Mucosa of stomach (tissue), 1 donor: Measurements from ENCODE around the gene GJC1.
"Not testable (repeated sequence)": the region's sequence is repeated elsewhere in the genome, so short reads cannot be mapped to it uniquely, and the experiment has no call there.

Experiments
- H3K27me3 ChIP-seq: one replicate; pipeline ENCODE4 v1.7.0; 2013; ENCODE audit warnings: mild to moderate bottlenecking, low read length; ENCODE audit not compliant: control insufficient read depth, insufficient read depth
- H3K36me3 ChIP-seq: one replicate; pipeline ENCODE4 v1.7.0; 2013; ENCODE audit warnings: low read length; ENCODE audit not compliant: control insufficient read depth, insufficient read depth
- H3K4me1 ChIP-seq: one replicate; pipeline ENCODE4 v1.7.0; 2013; ENCODE audit warnings: mild to moderate bottlenecking, low read length; ENCODE audit not compliant: control insufficient read depth, insufficient read depth
- H3K4me3 ChIP-seq: one replicate; pipeline ENCODE4 v1.7.0; 2013; ENCODE audit warnings: low read length
- H3K9ac ChIP-seq: one replicate; pipeline ENCODE4 v1.7.0; 2013; ENCODE audit warnings: mild to moderate bottlenecking, low read length, moderate library complexity
- H3K9me3 ChIP-seq: one replicate; pipeline ENCODE4 v1.7.0; 2013; ENCODE audit warnings: mild to moderate bottlenecking, low read length, moderate library complexity; ENCODE audit not compliant: control insufficient read depth
- donor health status: Pancreatic carcinoma.

GJC1 gene

GRCh38 chr17:44759086-44759915, 70.8 kb downstream of the GJC1 start:
- H3K9me3 ChIP-seq, result no peaks in the 10 kb centered on the region
- peaks cover 6% of the 10 kb centered on the region for H3K4me1 ChIP-seq
- no peaks in the 10 kb centered on the region for H3K36me3 ChIP-seq
- no peak overlapping the region for H3K9ac ChIP-seq
- H3K27me3 ChIP-seq, result peaks cover 42% of the 10 kb centered on the region
- no peak overlapping the region for H3K4me3 ChIP-seq

- Histone ChIP-seq H3K9me3 (no peaks in the 10 kb centered on the region), H3K36me3 (no peaks in the 10 kb centered on the region), H3K9ac (no peak within 1 kb of the TSS), H3K4me1 (peaks cover 6% of the 10 kb centered on the region), H3K4me3 (no peak within 1 kb of the TSS), H3K27me3 (peaks cover 42% of the 10 kb centered on the region)
Measured at GRCh38 chr17:44758414-44759085, 71.5 kb downstream of the GJC1 start, which contains the start of gene ADAM11. ADAM11 (plus strand) TSS chr17:44758988; CDS start chr17:44759200, 212 bp downstream.

DNA sequence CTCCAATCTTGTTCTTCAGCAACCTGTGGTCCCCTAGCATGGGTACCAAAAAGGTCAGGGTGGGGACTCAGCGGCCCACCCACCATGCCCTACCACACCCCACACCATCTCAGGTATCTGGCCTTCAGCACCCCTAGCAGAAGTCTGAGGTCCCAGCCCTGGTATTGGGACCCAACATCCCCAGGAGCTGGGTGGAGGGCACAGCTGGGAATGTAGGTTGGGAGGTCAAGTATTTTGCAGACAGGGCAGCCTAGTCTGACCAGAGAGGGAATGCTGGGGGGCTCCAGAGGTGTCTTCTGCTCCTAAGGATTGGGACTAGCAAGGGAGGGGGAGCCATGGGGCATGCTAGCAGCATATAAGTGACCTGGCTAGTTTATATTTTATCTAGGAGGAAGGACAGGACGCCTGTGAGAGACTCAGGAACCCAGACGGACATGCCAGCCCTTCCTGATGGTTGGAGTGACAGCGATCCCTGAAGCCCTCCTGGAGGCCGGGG, 72.1 kb downstream of the GJC1 start:
- peaks cover 42% of the 10 kb centered on the region for H3K27me3 ChIP-seq
- peaks cover 6% of the 10 kb centered on the region for H3K4me1 ChIP-seq
- no peak overlapping the region for H3K9ac ChIP-seq
- no peaks in the 10 kb centered on the region for H3K9me3 ChIP-seq
- H3K4me3 ChIP-seq, result no peak overlapping the region
- no peaks in the 10 kb centered on the region for H3K36me3 ChIP-seq

DNA sequence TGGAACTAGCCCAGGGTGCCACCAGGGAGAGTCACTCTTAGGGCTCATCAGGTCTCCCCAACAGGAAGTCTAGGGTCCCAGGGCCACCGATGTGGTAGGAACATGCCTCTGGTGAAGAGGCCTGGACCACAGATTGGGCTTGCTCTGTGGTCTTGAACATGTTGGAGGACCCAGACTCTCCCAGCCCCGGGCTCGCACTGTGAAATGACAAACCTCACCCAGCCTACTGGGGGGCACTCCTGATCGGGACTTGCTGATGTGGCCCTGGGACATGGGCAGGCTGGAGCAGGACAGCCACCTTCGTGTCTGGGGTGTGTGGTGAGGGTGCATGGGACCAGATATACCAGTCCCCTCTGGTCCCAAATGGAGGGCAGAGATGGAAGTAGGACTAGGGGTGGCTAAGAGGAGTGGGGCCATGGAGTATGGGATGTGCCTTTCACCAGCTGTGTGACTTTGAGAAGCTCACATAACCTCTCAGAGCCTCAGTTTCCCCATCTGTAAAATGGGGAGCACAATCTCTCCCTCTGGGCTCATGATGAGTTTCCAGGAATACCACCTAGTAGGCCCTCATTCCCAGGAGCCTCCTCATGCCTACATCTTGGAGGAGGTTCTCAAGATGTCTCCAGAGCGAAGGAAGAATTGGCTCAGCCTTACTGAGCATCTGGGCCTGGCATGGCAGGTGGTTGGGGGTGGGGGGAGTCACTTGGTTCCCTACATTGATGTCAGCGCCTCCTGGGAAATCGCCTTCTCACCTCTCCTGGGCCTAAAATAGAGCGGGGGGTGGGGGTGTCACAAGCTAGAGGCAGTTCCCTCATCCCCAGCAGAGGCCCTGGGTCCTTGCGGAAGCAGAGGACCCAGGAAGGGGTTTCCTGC, 72.8 kb downstream of the GJC1 start:
- no peak overlapping the region for H3K9ac ChIP-seq
- no peak overlapping the region for H3K4me3 ChIP-seq
- H3K9me3 ChIP-seq, result no peaks in the 10 kb centered on the region
- no peaks in the 10 kb centered on the region for H3K36me3 ChIP-seq
- H3K4me1 ChIP-seq, result peaks cover 6% of the 10 kb centered on the region
- peaks cover 42% of the 10 kb centered on the region for H3K27me3 ChIP-seq

GRCh38 chr17:44755180-44755579, 74.9 kb downstream of the GJC1 start:
- not testable (repeated sequence) for H3K4me1 ChIP-seq, H3K4me3 ChIP-seq, H3K9ac ChIP-seq, H3K36me3 ChIP-seq, H3K9me3 ChIP-seq
- H3K27me3 ChIP-seq, result peaks cover 28% of the 10 kb centered on the region

- Histone ChIP-seq H3K4me1 (peaks cover 1% of the 10 kb centered on the region), H3K9ac (no peak overlapping the region), H3K36me3 (no peaks in the 10 kb centered on the region), H3K4me3 (no peak overlapping the region), H3K9me3 (no peaks in the 10 kb centered on the region), H3K27me3 (peaks cover 19% of the 10 kb centered on the region)
Measured at GRCh38 chr17:44754276-44754675, 75.8 kb downstream of the GJC1 start.

DNA sequence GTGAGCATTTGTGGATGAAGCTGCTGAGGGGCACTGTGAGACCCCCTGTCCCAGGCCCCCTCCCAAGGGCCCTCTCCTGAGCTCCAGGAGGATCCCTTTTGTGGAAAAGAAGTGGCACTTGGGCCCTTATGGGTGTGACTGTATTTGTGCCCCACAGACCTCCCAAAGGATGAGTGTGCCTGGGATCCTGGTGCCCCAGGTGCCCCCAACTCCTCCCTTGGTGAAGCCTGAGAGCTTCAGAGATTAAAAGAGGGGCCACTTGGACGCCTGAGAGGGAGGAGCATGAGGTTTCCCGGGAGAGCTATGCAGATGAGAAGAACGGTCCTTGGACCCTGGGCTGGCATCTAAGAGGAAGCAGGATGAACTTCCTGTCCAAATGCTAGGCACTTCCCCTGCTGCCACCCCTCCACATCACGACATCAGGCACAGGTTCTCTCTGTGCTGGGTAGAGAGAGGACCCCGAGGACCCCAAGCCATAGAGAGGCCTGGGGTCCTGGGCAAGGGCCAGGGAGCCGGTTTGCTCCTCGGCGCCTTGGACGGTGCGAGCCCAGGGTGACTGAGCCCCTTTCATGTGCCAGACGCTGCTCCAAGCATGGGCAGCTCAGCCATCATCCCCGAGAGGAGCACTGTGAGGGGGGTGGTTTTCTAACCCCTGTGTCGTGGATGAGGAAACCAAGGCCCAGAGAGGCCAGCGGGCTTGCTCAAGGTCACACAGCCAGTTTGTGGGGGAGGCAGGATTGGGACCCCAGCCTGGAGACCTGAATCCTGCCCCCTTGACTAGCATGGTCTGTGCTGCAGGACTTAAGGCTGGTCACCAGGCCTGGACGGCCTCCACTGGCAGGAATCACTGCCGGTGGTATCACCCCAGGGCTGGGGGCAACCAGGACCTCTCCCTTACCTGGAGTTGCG, 76.9 kb downstream of the GJC1 start:
- Histone ChIP-seq H3K36me3 (no peaks in the 10 kb centered on the region), H3K4me3 (no peak overlapping the region), H3K4me1 (no peaks in the 10 kb centered on the region), H3K27me3 (peaks cover 13% of the 10 kb centered on the region), H3K9ac (no peak overlapping the region), H3K9me3 (no peaks in the 10 kb centered on the region)

DNA sequence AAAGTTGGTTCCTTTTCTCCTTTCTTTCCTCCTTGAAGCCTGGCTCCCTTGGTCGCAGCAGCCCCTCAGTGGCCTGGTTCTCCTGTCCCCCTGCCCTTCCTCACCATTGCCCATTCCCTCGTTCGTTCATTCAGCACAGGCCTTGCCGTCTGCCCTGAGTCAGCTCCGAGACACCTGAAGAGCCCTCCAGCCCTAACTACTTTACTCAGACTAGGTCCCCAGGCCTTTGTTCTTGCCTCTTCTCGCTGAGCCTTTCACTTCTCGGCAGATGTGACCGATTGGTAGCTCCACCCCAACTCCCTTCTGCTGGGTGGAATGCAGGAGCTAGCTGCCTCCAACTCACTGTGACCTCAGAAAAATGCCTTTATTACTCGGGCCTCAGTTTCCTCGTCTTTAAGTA, 78.3 kb downstream of the GJC1 start:
- no peaks in the 10 kb centered on the region for H3K36me3 ChIP-seq
- no peaks in the 10 kb centered on the region for H3K9me3 ChIP-seq
- no peak overlapping the region for H3K9ac ChIP-seq
- H3K4me3 ChIP-seq, result no peak overlapping the region
- H3K4me1 ChIP-seq, result no peaks in the 10 kb centered on the region
- H3K27me3 ChIP-seq, result peaks cover under 1% of the 10 kb centered on the region

DNA sequence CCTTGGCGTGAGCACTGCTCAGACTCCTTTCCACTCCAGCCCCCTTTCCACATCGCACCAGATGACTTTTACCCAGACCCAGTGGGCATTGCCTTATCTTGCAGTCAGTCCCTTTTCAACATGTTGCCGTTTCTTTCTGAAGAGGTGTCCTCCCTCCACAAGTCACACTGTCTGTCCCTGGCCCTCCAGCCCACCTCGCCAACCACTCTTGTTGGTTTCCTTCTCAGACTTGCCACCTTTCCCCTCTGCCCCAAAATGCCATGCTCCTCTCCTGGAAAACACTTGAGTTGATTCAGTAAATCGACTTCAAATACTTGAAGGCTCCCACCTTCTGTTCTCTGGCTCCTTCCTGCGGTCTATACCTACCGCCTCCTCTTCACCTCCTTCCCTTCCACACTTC, 78.8 kb downstream of the GJC1 start:
- no peaks in the 10 kb centered on the region for H3K9me3 ChIP-seq
- no peak overlapping the region for H3K9ac ChIP-seq
- H3K4me1 ChIP-seq, result no peaks in the 10 kb centered on the region
- H3K36me3 ChIP-seq, result no peaks in the 10 kb centered on the region
- H3K4me3 ChIP-seq, result no peak overlapping the region
- H3K27me3 ChIP-seq, result no peaks in the 10 kb centered on the region

DNA sequence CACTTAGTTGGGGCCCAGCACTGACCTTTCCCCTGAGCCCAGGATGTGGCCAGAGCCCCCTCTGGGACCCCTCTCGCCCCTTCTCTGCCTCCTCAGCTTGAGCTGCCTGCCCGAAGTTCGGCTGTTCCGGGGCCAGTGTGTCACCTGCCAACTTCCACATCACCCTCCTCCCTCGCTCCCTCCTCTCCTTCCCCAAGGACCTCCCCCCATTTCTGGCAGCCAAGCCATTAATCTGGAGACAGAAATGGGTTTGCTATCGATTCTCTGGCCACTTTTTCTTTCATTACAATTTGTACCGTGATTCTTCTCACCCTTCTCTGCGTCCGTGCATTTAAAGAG, 80.1 kb downstream of the GJC1 start:
- H3K4me3 ChIP-seq, result no peak overlapping the region
- H3K36me3 ChIP-seq, result no peaks in the 10 kb centered on the region
- no peaks in the 10 kb centered on the region for H3K27me3 ChIP-seq
- no peaks in the 10 kb centered on the region for H3K4me1 ChIP-seq
- no peak overlapping the region for H3K9ac ChIP-seq
- H3K9me3 ChIP-seq, result no peaks in the 10 kb centered on the region
